Effector CD8-positive, alpha-beta T cell (primary cell): ENCODE results near the gene ZNF648.
"Not testable (repeated sequence)": the region's sequence is repeated elsewhere in the genome, so short reads cannot be mapped to it uniquely, and the experiment has no call there.

ENCODE experiments used
- DNase-seq: peaks from one replicate; lab custom pipeline; 2025; lab: John Stamatoyannopoulos, UW

Gene ZNF648

GRCh38 chr1:182071924-182072323, 10.4 kb upstream of the ZNF648 start:
- no peak for DNase-seq

DNA sequence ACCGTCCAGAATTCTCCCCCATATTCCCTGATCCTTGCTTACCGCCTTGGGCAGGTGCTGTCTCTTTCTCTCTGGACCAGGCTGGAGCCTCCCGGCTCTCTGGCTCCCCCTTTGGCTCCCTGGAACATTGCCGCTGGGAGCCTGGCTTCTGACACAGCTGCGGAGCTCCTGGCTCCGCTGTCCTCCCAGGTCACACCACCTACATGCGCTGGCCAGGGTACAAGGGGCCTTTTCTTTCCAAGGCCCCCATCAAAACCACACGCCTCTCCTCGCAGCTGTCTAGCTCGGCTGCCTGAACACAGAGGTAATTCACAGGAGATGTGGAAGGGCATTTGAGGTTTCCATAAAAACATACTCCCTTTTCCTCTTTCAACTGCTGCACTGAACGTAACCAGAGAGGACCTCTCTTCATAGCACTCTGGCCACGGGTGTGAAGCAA, 7.5 kb upstream of the ZNF648 start:
- DNase-seq = no peak

DNA sequence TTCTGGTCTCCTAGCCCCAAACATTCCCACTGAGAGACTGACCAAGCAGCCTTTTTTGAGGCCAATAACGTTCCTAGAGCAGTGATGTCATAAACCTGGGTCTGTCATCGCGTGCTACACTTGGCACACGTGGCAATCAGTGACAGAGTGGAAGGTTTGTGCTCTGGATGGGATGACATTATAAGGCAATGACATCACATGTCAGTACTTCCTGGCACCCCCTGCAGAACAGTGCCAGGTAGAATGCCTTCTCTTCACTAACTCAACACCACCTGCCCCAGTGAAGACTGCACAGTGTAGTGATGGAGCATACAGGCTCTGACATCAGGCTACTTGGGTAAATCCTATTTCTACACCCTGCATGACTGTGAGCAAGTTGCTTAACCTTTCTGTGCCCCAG, 5.4 kb upstream of the ZNF648 start:
- DNase-seq = no peak

GRCh38 chr1:182065126-182065845, 3.8 kb upstream of the ZNF648 start:
- no peak for DNase-seq

DNA sequence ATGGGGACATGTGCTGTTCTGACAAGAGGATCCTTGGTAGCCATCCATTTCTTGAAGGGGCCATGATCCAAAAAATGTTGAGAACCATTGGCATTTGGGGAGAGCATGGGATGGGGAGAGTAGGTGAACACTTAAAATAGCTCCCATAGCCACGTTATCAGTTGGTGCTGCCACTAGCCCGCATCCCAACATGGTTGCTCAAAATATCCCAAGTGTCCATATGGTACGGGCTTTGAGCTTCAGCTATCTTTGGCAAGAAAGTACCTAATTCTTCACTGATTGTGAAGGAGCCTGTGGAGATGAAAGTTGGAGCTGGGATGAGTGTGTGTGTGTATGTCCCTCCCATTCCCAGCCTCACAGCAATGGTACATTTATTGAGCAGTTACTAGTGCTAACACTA, 3.1 kb upstream of the ZNF648 start:
- DNase-seq = no peak

DNA sequence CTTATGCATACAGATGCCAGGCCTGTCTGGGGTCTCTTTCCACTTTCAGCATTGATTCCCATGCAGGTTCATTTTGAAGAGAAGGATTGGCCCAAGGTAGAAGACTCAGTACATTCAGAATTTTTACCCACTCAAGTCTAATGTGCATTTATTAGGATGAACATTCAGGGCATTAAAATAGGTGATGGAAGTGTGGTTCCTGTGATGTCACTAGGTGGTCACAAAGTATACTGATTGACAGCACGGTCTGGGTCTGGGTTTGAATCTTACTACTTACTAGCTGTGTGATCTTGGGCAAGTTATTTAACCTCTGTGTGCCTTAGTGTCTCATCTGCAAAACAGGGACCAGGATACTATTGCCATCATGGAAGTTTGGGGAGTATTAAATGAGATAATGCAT, 711 bp upstream of the ZNF648 start:
- no peak for DNase-seq

DNA sequence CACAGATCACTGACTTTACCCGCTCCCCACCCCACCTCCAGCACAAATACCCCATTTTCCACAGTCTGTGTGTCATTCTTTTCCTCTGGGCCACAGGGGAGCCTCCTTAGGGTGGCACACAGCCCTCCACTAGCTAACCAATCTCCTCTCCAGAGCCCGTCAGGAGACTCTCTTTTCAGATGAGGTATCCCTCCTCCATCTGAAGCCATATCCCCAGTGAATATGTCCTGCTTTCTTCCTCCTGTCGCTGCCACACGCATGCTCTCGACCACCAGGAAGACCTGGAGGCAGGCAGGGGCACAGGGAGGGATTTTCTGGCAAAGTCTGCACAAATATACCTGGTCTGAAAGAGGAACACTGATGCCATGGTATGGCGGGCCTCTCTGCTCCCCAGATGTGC, 635 bp downstream of the ZNF648 start:
- no peak for DNase-seq

GRCh38 chr1:182059936-182060335, 1.6 kb downstream of the ZNF648 start:
- no peak for DNase-seq

GRCh38 chr1:182056601-182057366, 4.7 kb downstream of the ZNF648 start:
- no peak for DNase-seq

DNA sequence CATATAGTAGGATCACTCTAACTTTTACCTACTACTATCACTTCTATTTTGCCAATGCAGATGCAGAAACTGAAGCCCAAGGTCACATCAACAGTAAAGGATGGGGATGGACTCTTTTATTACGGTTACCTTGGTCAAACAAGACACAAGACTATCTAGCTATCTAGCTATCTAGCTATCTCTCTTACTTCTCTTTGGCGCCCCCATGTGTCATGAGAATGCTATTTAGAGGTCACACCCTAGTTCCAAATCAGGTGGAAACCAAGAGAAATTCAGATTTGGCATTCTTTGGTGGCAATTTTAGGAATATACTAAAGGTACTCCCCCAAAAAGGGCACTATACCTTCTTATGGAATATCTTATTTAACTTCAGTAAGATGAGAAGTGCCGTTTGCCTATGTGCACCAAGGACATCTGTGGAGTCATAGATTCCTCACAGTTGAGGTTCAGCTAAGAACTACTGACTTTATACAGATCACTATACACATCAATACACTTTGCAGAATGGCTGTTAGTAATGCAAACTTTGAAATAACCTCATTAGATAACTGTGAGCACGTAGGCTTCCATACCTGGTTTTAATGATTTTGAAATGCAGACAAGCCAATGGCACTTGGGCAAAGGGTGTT, 6.7 kb downstream of the ZNF648 start:
- DNase-seq = peak; percentile 10

GRCh38 chr1:182052355-182052754, 9.2 kb downstream of the ZNF648 start:
- no peak for DNase-seq

GRCh38 chr1:182051938-182052337, 9.6 kb downstream of the ZNF648 start:
- DNase-seq = no peak

GRCh38 chr1:182050481-182051448, 10.7 kb downstream of the ZNF648 start:
- DNase-seq = no peak

- no peak for DNase-seq
These were observed 12.9 kb downstream of the ZNF648 start for GRCh38 chr1:182048562-182048961.

DNA sequence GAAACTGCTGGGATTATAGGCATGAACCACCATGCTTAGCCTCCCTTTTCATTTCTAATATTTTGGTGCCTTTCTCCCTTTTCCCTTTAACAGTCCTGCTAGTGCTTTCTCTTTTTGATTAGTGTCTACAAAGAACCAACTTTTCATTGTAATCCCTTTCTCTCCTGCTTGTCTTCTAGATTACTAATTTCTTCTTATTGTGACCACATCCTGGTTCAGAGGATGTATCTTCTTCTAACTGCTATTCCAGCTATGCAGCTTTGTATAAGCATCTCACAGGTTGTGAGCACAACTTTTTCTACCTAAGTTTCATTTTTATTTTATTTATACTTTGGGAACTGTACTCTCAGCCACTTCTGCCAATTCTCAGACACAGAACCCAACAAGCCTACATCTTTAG, 14.7 kb downstream of the ZNF648 start:
- DNase-seq = no peak

DNA sequence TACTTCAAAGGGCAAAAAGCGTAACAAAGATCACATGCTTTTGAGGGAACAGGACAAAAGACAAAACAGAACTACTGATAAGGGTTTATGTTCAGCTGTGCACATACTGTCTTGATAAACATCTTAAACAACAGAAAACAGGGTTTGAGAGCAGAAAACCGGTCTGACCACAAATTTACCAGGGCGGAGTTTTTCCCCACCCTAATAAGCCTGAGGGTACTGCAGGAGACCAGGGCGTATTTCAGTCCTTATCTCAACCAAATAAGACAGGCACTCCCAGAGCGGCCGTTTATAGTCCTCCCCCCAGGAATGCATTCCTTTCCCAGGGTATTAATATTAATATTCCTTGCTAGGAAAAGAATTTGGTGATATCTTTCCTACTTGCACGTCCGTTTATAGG, 16.0 kb downstream of the ZNF648 start:
- not testable (repeated sequence) for DNase-seq

- DNase-seq = no peak
These were observed 19.9 kb downstream of the ZNF648 start for GRCh38 chr1:182041615-182042014.

DNA sequence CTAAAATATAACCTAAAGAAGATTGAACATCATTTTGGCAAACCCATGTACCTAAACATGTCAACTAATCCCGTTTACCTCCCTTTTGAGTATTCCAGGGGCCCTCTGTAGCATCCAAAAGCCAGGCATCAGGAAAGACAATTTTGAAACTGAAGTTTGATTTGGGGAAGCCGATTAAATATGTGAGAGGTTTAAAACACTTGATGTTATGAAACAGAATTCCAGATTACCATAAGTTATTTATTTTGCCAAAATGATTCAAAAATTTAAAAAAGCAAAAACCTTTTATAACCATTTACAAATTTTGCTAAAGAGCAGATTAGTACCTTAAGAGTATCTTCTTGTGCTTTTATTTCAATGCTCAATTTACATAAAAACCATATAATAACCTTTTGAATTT, 23.3 kb downstream of the ZNF648 start:
- no peak for DNase-seq

DNA sequence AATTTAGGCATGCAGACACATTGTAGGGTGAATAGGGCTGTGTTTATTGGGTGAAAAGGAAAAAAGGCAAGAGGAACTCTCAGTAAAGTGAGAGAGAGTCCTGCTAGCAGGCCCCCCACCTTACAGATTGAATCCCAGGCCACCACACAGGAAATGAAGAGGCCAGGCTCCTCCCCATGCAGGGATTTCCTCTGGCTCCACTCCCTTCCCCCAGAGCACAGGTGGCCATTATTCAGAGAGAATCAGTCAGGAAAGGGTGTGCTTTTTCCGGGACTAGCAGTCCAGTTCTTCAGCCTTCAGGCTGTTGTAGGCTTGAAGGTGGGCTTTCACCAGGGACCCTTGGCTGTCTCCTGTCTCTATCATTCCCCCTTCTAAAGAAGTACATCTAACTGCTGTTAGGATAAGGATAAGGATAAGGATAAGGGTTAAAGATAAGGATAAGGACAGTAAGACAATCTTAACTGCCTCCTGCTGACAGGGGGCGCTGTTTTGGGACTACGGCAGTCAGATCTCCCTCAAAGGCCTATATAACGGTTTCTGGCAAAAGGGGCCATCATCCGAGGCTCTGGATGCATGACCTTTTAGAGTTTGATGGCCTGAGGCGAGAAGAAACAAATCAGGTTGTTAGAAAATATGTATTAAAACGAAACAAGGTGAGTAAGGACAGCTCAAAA, 26.3 kb downstream of the ZNF648 start:
- no peak for DNase-seq

DNA sequence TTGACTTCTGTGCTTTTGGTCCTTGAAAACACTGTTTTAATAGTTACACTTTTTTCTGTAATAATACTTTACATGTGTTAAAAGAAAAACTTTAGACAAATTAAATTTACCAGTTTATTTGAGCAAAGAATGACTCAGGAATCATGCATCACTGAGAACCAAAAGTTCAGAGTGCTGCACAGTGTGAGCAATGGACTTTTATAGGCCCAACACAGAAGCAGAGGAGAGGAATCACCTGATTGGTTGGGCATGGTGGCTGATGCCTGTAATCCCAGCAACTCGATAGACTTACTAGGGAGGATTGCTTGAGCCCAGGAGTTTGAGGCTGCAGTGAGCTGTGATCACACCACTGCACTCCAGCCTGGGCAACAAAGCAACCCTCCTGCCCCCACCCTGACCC, 29.3 kb downstream of the ZNF648 start:
- DNase-seq = no peak
